ENCODE measurements around the gene PRSS33.
A peak's percentile ranks its signal among the peaks of the same experiment; 100 is the strongest.

PRSS33 gene

DNA sequence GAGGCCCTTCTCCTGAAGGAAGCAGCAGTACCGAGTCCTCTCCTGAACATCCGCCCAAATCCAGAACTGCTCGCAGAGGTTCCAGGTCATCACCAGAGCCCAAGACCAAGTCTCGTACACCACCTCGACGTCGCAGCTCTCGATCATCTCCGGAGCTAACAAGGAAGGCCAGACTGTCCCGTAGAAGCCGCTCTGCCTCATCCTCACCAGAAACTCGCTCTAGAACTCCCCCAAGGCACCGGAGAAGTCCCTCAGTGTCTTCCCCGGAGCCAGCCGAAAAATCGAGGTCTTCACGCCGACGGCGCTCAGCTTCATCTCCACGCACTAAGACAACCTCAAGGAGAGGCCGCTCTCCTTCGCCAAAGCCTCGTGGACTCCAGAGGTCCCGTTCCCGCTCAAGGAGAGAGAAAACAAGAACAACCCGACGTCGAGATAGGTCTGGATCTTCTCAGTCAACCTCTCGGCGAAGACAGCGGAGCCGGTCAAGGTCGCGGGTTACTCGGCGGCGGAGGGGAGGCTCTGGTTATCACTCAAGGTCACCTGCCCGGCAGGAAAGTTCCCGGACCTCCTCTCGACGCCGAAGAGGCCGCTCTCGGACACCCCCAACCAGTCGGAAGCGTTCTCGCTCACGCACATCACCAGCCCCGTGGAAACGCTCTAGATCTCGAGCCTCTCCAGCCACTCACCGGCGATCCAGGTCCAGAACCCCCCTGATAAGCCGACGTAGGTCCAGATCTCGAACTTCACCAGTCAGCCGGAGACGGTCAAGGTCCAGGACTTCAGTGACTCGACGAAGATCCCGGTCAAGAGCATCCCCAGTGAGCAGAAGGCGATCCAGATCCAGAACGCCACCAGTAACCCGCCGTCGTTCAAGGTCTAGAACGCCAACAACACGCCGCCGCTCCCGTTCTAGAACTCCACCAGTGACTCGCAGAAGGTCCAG, 21.6 kb downstream of the PRSS33 start:
- FAIRE-seq, result no peak
- no peak for TF ChIP-seq SPI1 (IDR thresholded peaks at IDR 0.05; ENCODE audit: low read depth, low read length)
- TF ChIP-seq POLR2AphosphoS5 (IDR thresholded peaks at IDR 0.05; ENCODE audit: low read depth, low read length), result peak; percentile 18; the same call in 1 of the 2 replicates
- no peak for DNase-seq (ENCODE audit: insufficient read length, low spot score)

DNA sequence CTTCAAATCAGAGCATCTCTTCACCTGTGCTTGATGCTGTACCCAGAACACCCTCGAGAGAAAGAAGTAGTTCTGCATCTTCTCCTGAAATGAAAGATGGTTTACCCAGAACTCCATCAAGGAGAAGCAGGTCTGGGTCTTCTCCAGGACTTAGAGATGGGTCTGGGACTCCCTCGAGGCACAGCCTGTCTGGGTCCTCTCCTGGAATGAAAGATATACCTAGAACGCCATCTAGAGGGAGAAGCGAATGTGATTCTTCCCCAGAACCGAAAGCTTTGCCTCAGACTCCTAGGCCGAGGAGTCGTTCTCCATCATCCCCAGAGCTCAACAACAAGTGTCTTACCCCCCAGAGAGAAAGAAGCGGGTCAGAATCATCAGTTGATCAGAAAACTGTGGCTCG, 22.6 kb downstream of the PRSS33 start:
- DNase-seq (ENCODE audit: insufficient read length, low spot score) (no peak), FAIRE-seq (no peak)
- TF ChIP-seq POLR2A (IDR thresholded peaks at IDR 0.05; ENCODE audit: low read depth, low read length), result no peak
- no peak for TF ChIP-seq PAX5 (IDR thresholded peaks at IDR 0.05; ENCODE audit: insufficient read depth, low read length, severe bottlenecking)
- TF ChIP-seq TAF1 (IDR thresholded peaks at IDR 0.05; ENCODE audit: low read depth, low read length), result no peak
- no peak for TF ChIP-seq SPI1 (IDR thresholded peaks at IDR 0.05; ENCODE audit: low read depth, low read length)
- 0 out of 2 replicates have a peak, but pooled peaks have one; percentile 9 for TF ChIP-seq POLR2AphosphoS5 (IDR thresholded peaks at IDR 0.05; ENCODE audit: low read depth, low read length)
- no peak for TF ChIP-seq POU2F2 (IDR thresholded peaks at IDR 0.05; ENCODE audit: low read depth, low read length)

DNA sequence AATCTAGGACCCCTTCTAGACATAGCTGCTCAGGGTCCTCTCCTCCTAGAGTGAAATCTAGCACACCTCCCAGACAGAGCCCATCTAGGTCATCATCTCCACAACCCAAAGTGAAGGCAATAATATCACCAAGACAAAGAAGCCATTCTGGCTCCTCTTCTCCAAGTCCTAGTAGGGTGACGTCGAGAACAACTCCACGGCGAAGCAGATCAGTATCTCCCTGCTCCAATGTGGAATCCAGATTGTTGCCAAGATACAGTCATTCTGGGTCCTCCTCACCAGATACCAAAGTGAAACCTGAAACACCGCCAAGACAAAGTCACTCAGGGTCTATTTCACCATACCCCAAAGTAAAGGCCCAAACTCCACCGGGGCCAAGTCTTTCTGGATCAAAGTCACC, 24.2 kb downstream of the PRSS33 start:
- DNase-seq (ENCODE audit: insufficient read length, low spot score) (no peak), FAIRE-seq (no peak)
- no peak for TF ChIP-seq PAX5 (IDR thresholded peaks at IDR 0.05; ENCODE audit: insufficient read depth, low read length, severe bottlenecking)
- TF ChIP-seq SPI1 (IDR thresholded peaks at IDR 0.05; ENCODE audit: low read depth, low read length), result no peak
- no peak for TF ChIP-seq POU2F2 (IDR thresholded peaks at IDR 0.05; ENCODE audit: low read depth, low read length)
- TF ChIP-seq TAF1 (IDR thresholded peaks at IDR 0.05; ENCODE audit: low read depth, low read length), result no peak
- peak; percentile 52; the same call in 1 of the 2 replicates for TF ChIP-seq POLR2AphosphoS5 (IDR thresholded peaks at IDR 0.05; ENCODE audit: low read depth, low read length)

GRCh38 chr16:2762711-2763110, 24.6 kb downstream of the PRSS33 start:
- no peak for TF ChIP-seq PAX5 (IDR thresholded peaks at IDR 0.05; ENCODE audit: insufficient read depth, low read length, severe bottlenecking)
- TF ChIP-seq TAF1 (IDR thresholded peaks at IDR 0.05; ENCODE audit: low read depth, low read length), result no peak
- TF ChIP-seq POU2F2 (IDR thresholded peaks at IDR 0.05; ENCODE audit: low read depth, low read length), result no peak
- no peak for TF ChIP-seq POLR2AphosphoS5 (IDR thresholded peaks at IDR 0.05; ENCODE audit: low read depth, low read length)
- TF ChIP-seq SPI1 (IDR thresholded peaks at IDR 0.05; ENCODE audit: low read depth, low read length), result no peak
- TF ChIP-seq POLR2A (IDR thresholded peaks at IDR 0.05; ENCODE audit: low read depth, low read length), result no peak
- FAIRE-seq (no peak), DNase-seq (ENCODE audit: insufficient read length, low spot score) (no peak)

DNA sequence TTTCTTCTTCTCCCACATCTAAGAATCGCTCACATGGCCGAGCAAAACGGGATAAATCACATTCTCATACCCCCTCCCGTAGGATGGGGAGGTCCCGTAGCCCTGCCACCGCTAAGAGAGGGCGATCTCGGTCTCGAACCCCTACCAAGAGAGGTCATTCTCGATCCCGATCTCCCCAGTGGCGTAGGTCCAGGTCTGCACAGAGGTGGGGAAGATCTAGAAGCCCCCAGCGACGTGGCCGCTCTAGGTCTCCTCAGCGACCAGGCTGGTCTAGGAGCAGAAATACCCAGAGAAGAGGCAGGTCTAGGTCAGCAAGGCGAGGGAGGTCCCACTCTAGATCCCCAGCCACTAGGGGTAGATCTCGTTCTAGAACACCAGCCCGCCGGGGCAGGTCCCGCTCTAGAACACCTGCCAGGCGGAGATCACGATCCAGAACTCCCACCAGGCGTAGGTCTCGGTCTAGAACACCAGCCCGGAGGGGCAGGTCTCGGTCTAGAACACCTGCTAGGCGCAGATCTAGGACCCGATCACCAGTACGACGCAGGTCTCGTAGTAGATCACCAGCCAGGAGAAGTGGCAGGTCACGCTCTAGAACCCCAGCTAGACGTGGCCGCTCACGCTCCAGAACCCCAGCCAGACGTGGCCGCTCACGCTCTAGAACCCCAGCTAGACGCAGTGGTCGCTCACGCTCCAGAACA, 25.3 kb downstream of the PRSS33 start:
- TF ChIP-seq SPI1 (IDR thresholded peaks at IDR 0.05; ENCODE audit: low read depth, low read length), result no peak
- TF ChIP-seq POLR2AphosphoS5 (IDR thresholded peaks at IDR 0.05; ENCODE audit: low read depth, low read length), result no peak
- TF ChIP-seq TAF1 (IDR thresholded peaks at IDR 0.05; ENCODE audit: low read depth, low read length), result no peak
- TF ChIP-seq POU2F2 (IDR thresholded peaks at IDR 0.05; ENCODE audit: low read depth, low read length), result no peak
- TF ChIP-seq POLR2A (IDR thresholded peaks at IDR 0.05; ENCODE audit: low read depth, low read length), result no peak
- TF ChIP-seq PAX5 (IDR thresholded peaks at IDR 0.05; ENCODE audit: insufficient read depth, low read length, severe bottlenecking), result no peak
- FAIRE-seq (no peak), DNase-seq (ENCODE audit: insufficient read length, low spot score) (no peak)

DNA sequence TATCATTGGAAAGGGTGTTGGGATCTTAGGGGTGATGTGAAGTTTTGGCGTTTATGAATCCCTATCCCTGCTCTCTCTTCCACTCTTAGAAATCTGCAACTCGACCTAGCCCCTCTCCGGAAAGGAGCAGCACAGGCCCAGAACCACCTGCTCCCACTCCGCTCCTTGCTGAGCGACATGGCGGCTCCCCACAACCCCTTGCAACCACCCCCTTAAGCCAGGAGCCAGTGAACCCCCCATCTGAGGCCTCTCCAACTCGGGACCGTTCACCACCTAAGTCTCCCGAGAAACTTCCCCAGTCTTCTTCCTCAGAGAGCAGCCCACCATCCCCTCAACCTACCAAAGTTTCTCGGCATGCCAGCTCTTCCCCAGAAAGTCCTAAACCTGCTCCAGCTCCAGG, 25.9 kb downstream of the PRSS33 start:
- DNase-seq (ENCODE audit: insufficient read length, low spot score), result no peak
- FAIRE-seq, result no peak
- TF ChIP-seq SPI1 (IDR thresholded peaks at IDR 0.05; ENCODE audit: low read depth, low read length) (no peak), POU2F2 (IDR thresholded peaks at IDR 0.05; ENCODE audit: low read depth, low read length) (no peak), PAX5 (IDR thresholded peaks at IDR 0.05; ENCODE audit: insufficient read depth, low read length, severe bottlenecking) (no peak), POLR2AphosphoS5 (IDR thresholded peaks at IDR 0.05; ENCODE audit: low read depth, low read length) (no peak), TAF1 (IDR thresholded peaks at IDR 0.05; ENCODE audit: low read depth, low read length) (no peak), POLR2A (IDR thresholded peaks at IDR 0.05; ENCODE audit: low read depth, low read length) (no peak)

DNA sequence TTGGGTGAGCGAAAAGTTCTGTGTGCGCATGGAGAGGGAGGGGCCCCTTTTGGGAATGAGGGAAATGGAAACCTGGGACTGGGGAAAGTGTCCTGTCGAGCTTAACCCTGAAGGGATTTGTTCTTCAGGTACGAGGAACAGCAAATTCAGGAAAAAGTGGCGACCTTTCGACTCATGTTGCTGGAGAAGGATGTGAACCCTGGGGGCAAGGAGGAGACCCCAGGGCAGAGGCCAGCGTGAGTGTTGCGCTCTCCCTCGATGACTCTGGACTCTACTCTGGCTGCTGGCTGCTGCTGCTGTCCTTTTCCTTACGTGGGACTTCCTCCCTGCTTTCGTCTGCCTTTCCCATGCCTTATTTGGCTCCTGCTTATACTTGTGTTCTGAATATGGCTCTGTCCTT, 30.0 kb downstream of the PRSS33 start:
- TF ChIP-seq POLR2A (IDR thresholded peaks at IDR 0.05; ENCODE audit: low read depth, low read length), result no peak
- TF ChIP-seq PAX5 (IDR thresholded peaks at IDR 0.05; ENCODE audit: insufficient read depth, low read length, severe bottlenecking), result no peak
- TF ChIP-seq TAF1 (IDR thresholded peaks at IDR 0.05; ENCODE audit: low read depth, low read length), result no peak
- no peak for TF ChIP-seq POU2F2 (IDR thresholded peaks at IDR 0.05; ENCODE audit: low read depth, low read length)
- FAIRE-seq (no peak), DNase-seq (ENCODE audit: insufficient read length, low spot score) (no peak)

GRCh38 chr16:2756288-2757015, 30.9 kb downstream of the PRSS33 start:
- TF ChIP-seq POU2F2 (IDR thresholded peaks at IDR 0.05; ENCODE audit: low read depth, low read length) (no peak), TAF1 (IDR thresholded peaks at IDR 0.05; ENCODE audit: low read depth, low read length) (no peak), SPI1 (IDR thresholded peaks at IDR 0.05; ENCODE audit: low read depth, low read length) (no peak), PAX5 (IDR thresholded peaks at IDR 0.05; ENCODE audit: insufficient read depth, low read length, severe bottlenecking) (no peak), POLR2AphosphoS5 (IDR thresholded peaks at IDR 0.05; ENCODE audit: low read depth, low read length) (0 out of 2 replicates have a peak, but pooled peaks have one; percentile 29), POLR2A (IDR thresholded peaks at IDR 0.05; ENCODE audit: low read depth, low read length) (no peak; the same call in 1 of the 2 replicates)
- FAIRE-seq (no peak), DNase-seq (ENCODE audit: insufficient read length, low spot score) (no peak)

DNA sequence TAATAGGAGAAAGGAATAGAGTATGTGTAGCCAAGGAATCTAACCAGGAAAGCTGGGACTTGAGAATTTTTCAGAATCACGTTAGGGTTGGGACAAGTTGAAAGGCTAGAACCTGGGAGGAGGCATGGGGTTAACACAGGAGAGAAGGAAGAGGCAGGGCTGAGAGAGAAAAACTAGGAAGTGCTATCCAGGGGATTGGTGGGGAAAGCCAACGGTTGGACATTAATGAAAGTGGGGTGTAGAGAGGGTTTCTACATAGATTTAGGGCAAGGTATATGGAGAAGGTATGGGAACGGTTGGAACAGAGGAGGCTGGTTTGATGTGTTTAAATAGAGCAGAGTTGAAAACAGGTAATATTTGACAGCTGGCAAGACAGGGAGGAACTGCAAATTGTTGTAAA, 32.2 kb downstream of the PRSS33 start:
- no peak for TF ChIP-seq POU2F2 (IDR thresholded peaks at IDR 0.05; ENCODE audit: low read depth, low read length)
- no peak for TF ChIP-seq POLR2A (IDR thresholded peaks at IDR 0.05; ENCODE audit: low read depth, low read length)
- TF ChIP-seq POLR2AphosphoS5 (IDR thresholded peaks at IDR 0.05; ENCODE audit: low read depth, low read length), result no peak
- TF ChIP-seq TAF1 (IDR thresholded peaks at IDR 0.05; ENCODE audit: low read depth, low read length), result no peak
- TF ChIP-seq SPI1 (IDR thresholded peaks at IDR 0.05; ENCODE audit: low read depth, low read length), result no peak
- no peak for TF ChIP-seq PAX5 (IDR thresholded peaks at IDR 0.05; ENCODE audit: insufficient read depth, low read length, severe bottlenecking)
- FAIRE-seq, result no peak
- no peak for DNase-seq (ENCODE audit: insufficient read length, low spot score)

Data from GM12891 (cell line).